ENCODE measurements around the gene NEDD4.

GRCh38 chr15:56028430-56028829, 35.0 kb upstream of the NEDD4 start:
- TF ChIP-seq CTCF (IDR thresholded peaks at IDR 0.05) (no peak), POLR2A (IDR thresholded peaks at IDR 0.05) (no peak)

Measured in testis (tissue), 2 donors.